Spleen (tissue), 7 donors: Measurements from ENCODE around the gene GBX2.

Experiments used
- POLR2AphosphoS5 ChIP-seq, 3 donors: sonication (generic); formaldehyde crosslinking; IDR thresholded peaks; one replicate each; pipeline ENCODE4 v1.5.1; 2017; ENCODE audit warnings: antibody characterized with exemption in 3 of 3
- TF ChIP-seq, protein P1 (sequence below), 11 experiments: fragments of 200-600 bp in 7 of 11; fragments of 450-650 bp in 4 of 11; sonication (generic) in 4 of 11; IDR thresholded peaks in 8 of 11; conservative IDR thresholded peaks in 3 of 11; 1 replicate in 7 of 11; 2 replicates in 4 of 11; pipeline versions ENCODE4 v1.4.0 to v1.8.0; 2016 to 2021; ENCODE audit warnings: antibody characterized with exemption in 11 of 11, inconsistent platforms in 4 of 11, mild to moderate bottlenecking in 1 of 11
- donor health status: DM: no; HTN: no; CAD: no; lungs with moderate emphysema.
- donor health status: DM: no; HTN: no; CAD: no.
- donor health status: DM: no; HTN: no; CAD: no.

DNA sequence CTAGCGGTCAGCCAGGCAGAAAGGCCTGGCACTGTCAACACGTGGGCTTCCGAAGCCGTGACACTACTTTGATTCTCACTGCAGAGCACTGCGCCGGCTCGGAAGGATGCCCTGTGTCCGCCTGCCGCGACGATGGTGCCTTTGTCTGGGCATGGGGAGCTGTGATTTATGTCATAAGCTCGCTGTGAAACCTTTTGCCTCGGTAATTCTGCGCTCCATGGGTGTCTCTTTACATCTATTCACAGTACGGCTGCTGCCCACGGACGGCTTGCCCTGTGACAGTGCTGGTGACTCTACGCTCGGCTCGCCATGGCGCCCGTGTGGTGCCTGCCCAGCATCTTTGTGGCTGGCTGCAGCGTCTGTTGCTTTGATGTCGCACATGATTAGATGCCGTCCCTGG is 43.1 kb upstream of the GBX2 start:
- TF ChIP-seq, protein P1, sequence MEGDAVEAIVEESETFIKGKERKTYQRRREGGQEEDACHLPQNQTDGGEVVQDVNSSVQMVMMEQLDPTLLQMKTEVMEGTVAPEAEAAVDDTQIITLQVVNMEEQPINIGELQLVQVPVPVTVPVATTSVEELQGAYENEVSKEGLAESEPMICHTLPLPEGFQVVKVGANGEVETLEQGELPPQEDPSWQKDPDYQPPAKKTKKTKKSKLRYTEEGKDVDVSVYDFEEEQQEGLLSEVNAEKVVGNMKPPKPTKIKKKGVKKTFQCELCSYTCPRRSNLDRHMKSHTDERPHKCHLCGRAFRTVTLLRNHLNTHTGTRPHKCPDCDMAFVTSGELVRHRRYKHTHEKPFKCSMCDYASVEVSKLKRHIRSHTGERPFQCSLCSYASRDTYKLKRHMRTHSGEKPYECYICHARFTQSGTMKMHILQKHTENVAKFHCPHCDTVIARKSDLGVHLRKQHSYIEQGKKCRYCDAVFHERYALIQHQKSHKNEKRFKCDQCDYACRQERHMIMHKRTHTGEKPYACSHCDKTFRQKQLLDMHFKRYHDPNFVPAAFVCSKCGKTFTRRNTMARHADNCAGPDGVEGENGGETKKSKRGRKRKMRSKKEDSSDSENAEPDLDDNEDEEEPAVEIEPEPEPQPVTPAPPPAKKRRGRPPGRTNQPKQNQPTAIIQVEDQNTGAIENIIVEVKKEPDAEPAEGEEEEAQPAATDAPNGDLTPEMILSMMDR (IDR thresholded peaks at IDR 0.05 in 8 of 11, conservative IDR thresholded peaks at IDR 0.05 in 3 of 11) = no peak
- no peak for TF ChIP-seq POLR2AphosphoS5 (IDR thresholded peaks at IDR 0.05)
